HG02943 (cell line): Measurements from ENCODE around the gene OFD1.

Source experiments
- ATAC-seq: cut with Tn5 transposase; IDR thresholded peaks from one replicate; pipeline ENCODE4 v1.9.1; 2021; ENCODE audit warnings: mild to moderate bottlenecking, low read depth, moderate library complexity; ENCODE audit not compliant: unreplicated experiment

Gene OFD1

DNA sequence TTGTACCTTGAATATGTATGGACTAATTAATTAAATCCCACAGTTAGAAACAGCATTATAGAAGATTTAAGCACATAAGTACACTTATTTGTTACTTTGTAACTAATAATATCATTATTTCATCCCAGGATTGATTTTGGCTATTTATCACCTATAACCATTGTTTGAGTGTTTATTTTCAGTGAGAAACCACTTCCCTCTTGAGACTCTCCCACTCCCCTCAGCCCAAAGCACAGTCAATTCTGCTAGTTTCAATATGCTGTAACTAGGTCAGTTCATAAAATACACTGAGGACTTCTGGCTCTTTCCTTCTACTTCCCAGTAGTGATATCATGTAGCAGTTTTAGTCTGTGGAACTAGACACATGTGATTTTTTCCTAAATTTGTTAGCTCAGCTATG lies 16.3 kb downstream of the OFD1 start:
- ATAC-seq, result no peak

DNA sequence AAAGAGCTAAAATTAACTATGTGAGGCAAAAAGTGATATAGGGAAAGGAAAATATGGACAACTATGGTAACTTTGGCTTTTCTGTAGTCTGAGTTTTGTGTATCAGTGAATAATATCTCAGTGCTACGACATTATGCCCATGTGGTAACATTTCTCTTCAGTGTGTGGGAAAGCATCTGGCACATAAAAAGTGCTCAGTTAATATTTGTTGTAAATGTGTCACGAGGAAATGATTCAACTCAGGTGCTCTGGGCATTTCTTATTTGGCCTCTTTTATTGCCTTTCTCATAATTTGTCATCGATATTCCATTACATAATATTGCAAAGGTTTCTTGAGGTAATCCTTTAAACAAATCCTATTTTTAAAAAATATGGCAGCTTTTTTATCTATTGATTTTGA lies 17.6 kb downstream of the OFD1 start:
- ATAC-seq, result no peak

DNA sequence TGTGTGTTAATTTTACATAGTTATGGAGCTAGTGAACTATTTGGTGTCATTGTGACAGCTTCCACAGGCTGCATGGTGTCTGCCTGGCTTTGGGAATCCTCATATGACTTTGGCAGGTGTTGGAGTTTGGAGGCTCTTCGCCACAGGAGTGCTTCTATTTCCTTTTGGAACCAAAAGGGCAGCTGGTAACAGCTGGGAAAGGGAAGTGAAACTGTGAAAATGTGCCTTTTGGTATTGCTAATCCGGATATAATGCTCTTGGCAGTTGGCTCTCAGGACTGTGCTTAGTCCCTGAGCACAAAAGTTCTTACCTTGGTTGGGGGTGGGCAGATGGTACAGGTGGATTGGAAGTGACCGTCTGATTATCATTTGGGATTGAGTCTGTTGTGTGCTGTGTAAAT lies 18.1 kb downstream of the OFD1 start:
- ATAC-seq, result no peak

DNA sequence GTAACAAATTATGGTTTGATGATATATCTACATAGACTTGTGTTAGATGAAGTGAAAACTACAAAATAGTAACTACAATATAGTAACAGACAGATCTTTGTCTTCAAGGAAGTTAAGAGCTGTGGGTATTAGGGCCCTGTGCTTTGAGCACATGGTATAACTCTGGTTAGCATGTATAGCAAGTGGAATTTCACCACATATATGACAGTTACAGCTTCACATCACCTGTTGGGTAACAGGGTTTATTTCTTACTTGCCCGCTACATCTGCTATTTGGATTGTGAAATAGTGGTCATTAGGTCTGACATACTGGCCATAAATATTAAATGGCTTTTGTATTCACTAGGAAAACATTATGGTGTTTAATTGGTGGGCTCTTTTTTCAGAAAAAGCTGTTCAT lies 20.2 kb downstream of the OFD1 start:
- no peak for ATAC-seq

DNA sequence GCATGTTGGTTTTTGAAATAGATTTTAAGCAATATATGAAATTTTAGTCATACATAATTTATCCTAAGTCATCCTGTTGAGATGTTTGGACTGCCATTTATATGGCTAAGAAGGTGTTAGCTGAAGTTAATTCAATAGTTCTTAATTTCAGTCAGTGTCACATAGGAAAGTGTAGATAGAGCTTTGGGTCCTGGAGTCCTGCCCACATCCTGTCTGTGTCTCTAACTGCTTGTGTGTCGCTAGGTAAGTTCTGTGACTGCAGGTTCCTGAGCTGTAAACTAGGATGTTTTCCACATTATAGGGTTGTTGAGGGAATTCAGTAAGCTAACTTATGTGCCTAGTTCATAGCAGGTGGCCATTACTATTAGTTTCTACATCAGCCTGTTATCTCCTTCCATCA lies 20.7 kb downstream of the OFD1 start:
- ATAC-seq, result no peak

DNA sequence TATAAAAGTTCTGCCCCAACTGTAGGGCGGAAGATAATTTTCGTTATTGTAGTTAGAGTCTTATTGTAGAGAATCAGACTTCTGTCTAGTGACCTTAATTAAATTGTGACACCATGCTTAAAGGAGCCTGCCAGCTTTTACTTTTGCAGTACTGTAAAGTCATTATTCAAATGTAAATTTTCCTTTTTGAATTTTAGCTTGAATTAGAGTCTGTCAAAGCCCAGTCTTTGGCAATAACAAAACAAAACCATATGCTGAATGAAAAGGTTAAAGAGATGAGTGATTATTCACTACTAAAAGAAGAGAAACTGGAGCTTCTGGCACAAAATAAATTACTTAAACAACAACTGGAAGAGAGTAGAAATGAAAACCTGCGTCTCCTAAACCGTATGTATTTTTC lies 21.8 kb downstream of the OFD1 start:
- ATAC-seq, result no peak

DNA sequence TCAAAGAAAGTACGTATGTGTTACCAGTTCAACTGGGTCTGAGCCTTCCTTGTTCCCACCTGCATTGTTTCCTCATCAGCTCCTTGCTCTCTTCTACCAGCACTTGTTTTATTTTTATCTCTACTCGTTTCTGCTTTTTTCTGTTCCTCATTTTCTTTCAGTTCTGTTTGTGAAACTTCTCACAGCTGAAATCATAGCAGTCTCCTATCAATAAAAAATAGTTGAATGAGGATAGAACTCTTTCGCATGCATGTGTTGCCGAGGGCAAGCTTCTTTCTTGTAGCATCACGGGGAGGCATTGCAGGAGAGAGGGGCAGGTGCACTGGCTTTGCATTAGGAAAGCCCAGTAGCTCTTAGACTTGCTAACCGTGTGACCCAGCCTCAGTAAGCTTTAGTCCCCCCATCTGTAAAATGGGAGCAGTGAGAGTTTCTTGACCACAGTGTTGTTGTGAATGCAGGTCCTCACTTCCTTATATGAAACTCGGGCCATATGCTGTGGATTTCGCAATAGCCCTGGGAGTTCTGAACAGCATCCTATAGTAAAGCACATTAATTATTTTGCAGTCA lies 24.7 kb downstream of the OFD1 start:
- ATAC-seq, result peak; percentile 60

DNA sequence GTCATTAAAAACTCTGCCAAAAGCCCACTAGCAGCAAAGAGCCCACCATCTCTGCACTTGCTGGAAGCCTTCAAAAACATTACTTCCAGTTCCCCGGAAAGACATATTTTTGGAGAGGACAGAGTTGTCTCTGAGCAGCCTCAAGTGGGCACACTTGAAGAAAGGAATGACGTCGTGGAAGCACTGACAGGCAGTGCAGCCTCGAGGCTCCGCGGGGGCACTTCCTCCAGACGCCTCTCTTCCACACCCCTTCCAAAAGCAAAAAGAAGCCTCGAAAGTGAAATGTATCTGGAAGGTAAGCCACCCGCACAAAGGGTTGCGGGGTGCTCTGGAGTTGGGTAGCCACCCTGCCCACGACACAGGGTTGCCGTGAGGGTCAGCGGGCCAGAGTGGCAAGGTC lies 25.9 kb downstream of the OFD1 start:
- no peak for ATAC-seq

DNA sequence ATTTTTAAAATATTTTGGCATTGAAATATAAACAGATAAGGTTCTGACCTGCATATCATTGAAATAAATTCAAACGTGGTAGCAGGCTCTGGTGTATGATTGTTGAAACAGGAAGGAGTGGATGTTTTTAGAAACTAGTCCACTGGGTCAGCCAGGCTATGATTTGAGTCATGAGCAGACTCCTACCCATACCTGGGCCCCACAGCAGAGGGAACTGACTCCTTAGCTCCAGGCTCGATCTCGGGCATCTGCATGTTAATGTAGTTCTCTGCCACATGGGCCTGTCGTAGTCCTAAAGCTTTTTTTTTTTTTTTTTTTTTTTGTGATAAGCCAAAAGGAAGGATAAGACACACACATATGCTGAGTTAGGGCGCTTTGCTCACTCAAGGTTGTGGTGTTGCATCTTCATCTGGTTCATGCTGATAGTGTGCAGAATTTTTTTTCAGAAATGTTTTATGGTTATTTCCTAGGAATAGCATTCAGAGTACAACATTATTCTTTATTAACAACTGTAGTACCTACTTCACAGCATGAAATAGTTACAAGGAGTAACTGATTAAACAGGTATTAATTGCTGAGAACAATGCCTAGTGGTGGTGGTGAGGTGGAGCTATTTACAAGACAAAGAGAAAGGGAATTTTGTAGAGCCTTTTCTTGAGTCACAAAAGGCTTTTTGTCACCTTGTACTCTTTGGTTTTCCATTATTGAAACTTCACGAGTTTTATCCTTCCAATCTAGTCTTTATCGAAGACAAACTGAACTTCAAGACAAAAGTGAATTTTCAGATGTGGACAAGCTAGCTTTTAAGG lies 27.3 kb downstream of the OFD1 start:
- no peak for ATAC-seq

DNA sequence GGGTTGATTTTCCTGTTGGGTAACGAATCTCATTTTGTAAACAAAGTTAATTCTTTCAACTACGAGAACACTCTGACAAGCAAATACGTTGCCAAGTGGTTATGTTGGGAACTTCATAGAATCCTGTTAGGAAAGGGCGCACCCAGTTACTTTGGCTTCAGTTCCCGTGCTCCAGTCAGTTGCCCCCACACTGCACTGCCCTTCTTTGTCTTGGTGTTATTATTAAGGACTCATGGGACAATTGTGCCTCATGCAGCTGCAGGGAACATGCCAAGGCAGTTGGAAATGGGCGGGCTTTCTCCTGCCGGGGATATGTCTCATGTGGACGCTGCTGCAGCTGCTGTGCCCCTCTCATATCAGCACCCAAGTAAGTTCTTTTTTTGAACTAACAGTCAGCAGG lies 28.9 kb downstream of the OFD1 start:
- no peak for ATAC-seq

DNA sequence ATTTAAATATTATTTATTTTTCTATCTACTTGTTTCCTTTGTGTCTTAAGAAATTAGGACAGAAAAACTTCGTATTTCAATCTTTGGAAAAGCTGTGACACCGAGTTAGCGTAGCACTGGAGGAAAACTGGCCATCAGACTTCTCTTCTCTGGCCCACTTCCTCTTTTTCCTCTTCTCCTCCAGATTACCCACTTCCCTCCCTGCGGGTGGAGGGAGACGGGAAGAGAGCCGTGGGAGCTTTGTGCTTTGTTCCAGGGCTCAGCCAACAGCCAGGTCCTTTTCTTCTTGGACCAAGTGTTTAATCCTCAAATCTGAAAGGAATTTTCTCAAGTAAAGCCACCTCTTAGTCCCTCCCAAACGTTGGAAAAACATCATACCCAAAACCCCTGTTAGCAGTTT lies 29.7 kb downstream of the OFD1 start:
- ATAC-seq, result no peak

DNA sequence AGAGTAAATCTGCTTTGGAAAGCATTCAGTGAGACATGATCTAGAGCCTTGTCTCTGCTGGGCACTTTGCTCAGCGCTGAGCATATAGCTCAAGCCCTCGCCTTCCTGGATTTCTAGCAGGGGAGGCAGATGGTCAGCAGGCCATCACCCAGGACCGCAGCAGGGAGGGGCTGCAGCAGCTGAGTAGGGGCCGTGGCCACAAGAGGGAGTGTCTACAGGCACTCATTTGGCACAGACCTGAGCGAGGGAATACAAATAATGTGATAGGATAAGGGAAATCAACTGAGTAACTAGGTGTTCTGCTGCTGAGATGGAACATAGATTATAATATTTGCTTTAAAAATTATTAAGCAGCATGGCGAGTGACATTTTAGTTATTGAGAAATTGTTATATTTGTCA lies 30.2 kb downstream of the OFD1 start:
- no peak for ATAC-seq

DNA sequence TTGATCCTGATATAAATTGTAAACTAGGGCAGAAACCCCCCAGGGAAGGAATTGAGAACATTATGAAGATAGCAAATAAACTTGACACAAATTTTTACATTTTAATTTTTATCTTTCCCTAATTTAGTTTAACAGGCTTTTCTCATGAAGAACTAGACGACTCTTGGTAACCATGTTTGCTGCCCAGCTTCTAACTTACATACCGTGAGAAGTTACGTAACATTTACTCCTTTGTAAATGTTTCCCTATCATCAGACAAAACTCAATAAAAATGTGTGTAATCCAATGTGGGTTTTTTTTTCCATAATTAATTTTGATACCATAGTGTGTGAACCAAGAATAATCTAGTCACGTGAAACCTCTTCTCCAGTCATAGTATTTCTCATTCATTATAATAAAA lies 34.4 kb downstream of the OFD1 start:
- ATAC-seq, result no peak

DNA sequence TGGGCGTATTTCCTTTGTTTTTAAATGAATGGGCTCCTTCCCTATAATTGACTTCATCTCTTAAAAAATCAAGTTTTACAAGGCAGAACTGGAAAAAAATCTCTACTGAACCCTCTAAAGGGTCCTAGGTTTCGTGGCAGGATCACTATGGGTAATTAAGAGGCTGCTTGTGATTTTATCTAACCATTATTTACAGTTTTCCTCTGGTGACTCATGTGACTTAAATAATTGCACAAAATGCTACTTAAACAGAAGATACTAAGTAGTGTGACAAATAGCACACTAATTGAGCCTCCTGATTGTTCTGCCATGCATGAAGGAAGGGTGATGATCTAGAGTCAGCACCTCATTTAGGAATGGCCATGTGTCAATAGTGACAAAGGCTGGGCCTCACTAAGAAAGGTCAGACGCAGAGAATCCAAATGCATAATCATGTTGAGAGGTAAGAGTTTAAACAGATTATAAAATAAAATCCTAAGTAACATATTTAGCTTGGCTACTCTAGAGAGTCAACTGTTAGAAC lies 35.5 kb downstream of the OFD1 start:
- no peak for ATAC-seq

DNA sequence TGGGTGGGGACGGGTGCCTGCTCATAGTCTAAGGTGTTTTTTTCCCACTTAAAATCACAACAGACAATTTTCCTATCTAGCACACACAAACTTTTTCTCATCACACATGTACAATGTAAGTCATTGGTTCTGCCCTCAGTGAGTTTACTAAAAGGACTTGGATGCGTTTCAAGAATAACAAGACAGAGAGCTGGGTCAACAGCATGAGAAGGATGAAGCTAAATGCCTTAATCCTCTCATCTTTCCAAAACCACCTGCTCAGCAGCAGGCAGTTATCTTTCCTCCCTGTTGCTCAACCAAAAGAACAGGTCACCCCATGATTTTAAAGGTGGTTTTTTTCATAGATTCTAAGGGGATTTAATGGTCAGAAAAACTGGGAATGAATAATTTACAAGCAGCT lies 40.1 kb downstream of the OFD1 start:
- ATAC-seq, result no peak

DNA sequence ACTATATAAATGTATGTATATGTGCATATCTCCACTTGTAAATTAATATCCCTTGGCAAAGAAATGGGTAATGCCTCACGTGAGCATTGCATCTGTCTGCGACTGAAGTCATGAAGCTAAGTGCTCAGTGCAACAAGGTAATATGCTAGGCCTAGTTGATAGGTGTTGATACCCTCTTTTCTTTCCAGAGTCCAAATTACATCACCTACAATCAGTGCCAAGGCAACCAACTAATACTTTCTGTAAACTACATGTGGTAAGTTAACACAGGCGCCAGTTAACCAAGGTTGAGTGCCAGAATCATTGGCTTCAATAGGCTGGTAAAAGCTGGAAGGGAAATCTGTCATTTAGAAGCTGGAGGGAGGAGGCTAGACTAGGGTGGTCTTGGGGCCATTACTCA lies 41.3 kb downstream of the OFD1 start:
- no peak for ATAC-seq

DNA sequence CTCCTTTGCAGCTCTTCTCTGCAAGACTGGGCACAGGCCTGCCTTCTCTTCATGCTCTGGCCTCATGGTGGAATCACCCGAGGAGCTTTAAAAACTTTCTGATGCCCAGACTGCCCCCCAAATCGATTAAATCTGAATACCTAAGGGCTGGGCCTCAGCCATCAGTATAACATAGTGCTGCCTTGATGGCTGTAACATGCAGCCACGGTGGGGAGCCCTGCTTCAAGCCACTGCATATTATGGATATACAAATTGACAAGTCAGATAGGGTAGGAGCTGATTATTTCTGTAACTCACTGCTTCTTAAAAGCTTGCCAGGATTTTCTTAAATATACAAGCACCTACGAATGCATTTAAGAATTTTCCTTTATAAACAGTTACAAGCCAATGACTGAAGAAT lies 41.8 kb downstream of the OFD1 start:
- ATAC-seq, result no peak

DNA sequence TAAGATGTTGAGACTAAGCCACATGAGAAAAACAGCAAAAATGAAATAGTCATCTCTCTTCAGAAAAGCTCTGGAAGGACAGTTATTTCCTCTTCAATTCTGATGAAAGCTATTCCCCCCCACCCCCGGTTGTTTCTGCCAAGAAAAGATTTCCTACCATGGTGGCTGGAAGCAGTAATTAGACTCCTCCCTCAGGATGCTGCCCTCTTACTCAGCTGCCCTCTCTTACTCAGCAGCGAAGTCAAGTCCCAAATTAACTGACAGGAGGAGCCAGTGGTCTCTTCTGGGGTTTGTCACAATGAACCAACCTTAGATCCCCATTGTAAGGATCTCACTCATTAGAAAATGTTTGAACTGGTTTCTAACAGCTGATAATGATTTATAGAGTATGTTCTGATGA lies 44.4 kb downstream of the OFD1 start:
- no peak for ATAC-seq

DNA sequence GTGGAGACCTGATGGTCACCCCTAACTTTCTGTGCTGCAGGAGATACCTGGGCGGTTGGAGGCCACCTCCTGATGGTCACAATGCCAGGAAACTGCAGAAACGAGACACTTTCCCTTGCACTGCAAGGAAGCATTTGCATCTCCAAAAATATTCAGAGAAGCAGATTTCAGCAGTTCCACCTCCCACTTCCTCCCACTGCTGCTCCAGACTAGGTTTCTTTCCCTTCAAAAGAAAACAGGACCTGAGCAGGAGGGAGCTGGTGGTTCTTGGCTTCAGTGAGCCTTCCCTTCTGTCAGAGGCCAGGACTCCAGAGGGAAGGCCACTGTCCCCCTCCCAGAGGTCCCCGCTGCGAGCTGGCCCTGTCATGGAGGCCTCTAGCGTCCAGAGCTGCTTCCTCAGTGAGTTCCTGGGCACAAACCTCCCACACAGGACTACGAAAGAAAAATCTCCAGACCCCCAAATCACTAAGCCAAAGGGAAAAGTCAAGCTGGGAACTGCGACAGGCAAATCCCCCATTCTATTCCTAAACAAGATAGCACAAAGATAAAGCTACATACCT lies 46.4 kb downstream of the OFD1 start:
- ATAC-seq, result no peak

DNA sequence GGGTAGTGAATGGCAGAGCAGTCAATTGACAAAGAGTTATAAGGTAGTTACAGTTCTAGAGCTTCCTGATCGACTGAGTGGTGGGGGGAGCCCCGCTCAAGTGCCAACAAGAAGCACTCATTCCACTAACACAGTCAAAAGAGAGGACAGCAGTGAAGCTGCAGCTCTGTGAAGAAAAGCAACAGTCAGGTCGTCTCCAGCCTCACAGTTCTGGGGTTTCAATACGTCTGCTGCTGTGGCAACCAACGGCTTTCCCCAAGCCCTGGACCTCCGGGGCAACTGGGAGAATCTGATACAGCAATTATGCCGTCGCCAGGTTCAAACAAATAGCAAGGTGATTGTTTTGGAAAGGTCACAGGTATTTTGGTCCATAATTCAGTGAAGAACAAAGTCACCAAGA lies 51.5 kb downstream of the OFD1 start:
- no peak for ATAC-seq

DNA sequence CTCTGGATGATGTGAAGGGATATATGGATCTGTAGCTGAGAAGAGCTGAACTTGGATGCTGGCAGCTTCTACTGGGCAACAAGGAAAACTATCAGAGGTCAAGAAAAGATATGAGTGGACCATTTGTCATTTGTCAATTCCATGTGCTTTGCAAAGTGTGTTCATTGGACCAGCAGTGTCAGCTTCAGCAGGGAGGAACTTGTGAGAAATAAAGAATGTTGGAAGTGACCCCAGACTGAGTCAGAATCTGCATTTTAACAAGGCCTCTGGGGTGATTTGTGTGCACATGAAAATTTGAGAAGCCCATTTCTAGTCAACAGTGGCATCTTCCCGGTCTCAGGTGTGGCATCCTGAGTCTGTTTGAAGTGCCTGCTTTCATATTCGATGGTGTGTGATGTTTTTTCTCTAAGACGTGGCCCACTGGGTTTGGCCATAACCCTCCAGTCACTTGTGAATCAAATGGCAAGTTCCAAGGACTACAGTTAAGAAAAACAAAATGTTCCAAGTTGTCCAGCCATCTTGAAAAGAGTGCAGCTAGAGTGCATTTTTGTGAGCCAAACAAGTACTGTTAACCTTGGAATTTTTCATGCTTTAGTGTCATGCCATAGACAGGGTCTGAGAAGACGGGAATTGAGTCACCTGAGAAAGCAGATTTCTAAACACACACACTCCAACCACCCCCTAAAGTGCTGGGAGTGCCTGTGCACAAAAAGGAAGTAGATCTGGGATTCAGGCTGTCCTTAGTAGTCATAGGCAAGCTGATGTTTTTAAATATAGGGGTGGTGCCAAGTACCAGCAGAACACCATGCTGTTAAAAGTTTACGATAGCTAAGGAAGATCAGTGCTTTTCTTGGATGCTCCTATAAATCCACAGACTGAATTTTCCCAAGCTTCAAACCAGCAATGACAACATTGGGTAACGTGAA lies 55.9 kb downstream of the OFD1 start:
- no peak for ATAC-seq
